K562 (cell line): ENCODE data around the gene ASIC1. TPM values are rescaled to one million over a fixed set of nuclear protein-coding genes. Genes with fewer than 3 reads are reported as not detected.
A peak's percentile ranks its signal among the peaks of the same experiment; 100 is the strongest.

Experiments used
- CBX5 ChIP-seq: IDR thresholded peaks from 2 replicates; pipeline ENCODE4 v1.6.1; 2014; ENCODE audit warnings: low read depth, borderline replicate concordance
- CREB3 ChIP-seq: fragments of 450-650 bp; conservative IDR thresholded peaks from 2 replicates; pipeline ENCODE4 v1.6.1; 2016; ENCODE audit warnings: missing genetic modification characterization, low read depth, mild to moderate bottlenecking, missing compliant biosample characterization, moderate library complexity
- CXXC5 ChIP-seq: fragments of 250-450 bp; sonication (Bioruptor Pico); IDR thresholded peaks from 2 replicates; pipeline ENCODE4 v1.8.0; 2022; ENCODE audit warnings: inconsistent platforms, mild to moderate bottlenecking, moderate library complexity
- DACH1 ChIP-seq: fragments of 450-650 bp; IDR thresholded peaks from 2 replicates; pipeline ENCODE4 v1.6.1; 2018; ENCODE audit not compliant: partially characterized antibody
- E2F8 ChIP-seq: fragments of 450-650 bp; IDR thresholded peaks from 2 replicates; pipeline ENCODE4 v1.7.1; 2018; ENCODE audit warnings: mild to moderate bottlenecking, low read depth; ENCODE audit not compliant: partially characterized antibody
- EP300 ChIP-seq: IDR thresholded peaks from 2 replicates; pipeline ENCODE4 v1.6.1; 2012; ENCODE audit warnings: low read length, improper control_type of control experiment
- HNRNPL ChIP-seq: fragments of 200-400 bp; formaldehyde crosslinking; IDR thresholded peaks from 2 replicates; pipeline ENCODE4 v1.6.1; 2017; ENCODE audit warnings: low read depth, mild to moderate bottlenecking, low read length
- JUND ChIP-seq, 2 experiments: IDR thresholded peaks; 2 replicates in 1 of 2; 3 replicates in 1 of 2; pipeline ENCODE4 v1.6.1; 2011; ENCODE audit warnings: borderline replicate concordance in 2 of 2, low read depth in 2 of 2, low read length in 2 of 2, improper control_type of control experiment in 1 of 2, missing biosample characterization in 1 of 2, missing genetic modification characterization in 1 of 2, missing genetic modification reagents in 1 of 2
- L3MBTL2 ChIP-seq: fragments of 450-650 bp; IDR thresholded peaks from 2 replicates; pipeline ENCODE4 v1.6.1; 2016; ENCODE audit warnings: mild to moderate bottlenecking, moderate library complexity
- LARP7 ChIP-seq: fragments of 450-650 bp; IDR thresholded peaks from 2 replicates; pipeline ENCODE4 v1.6.1; 2016
- MEF2A ChIP-seq: IDR thresholded peaks from 2 replicates; pipeline ENCODE4 v1.6.1; 2011; ENCODE audit warnings: low read depth, mild to moderate bottlenecking, low read length, moderate library complexity; ENCODE audit not compliant: control insufficient read depth
- MEIS2 ChIP-seq: fragments of 450-650 bp; IDR thresholded peaks from 2 replicates; pipeline ENCODE4 v1.6.1; 2014; ENCODE audit warnings: mild to moderate bottlenecking; ENCODE audit not compliant: partially characterized antibody
- NEUROD1 ChIP-seq: fragments of 150-350 bp; IDR thresholded peaks from 2 replicates; pipeline ENCODE4 v1.6.1; 2014; ENCODE audit warnings: borderline replicate concordance, low read length, low read depth; ENCODE audit not compliant: partially characterized antibody
- NR2C2 ChIP-seq, 2 experiments: fragments of 200-800 bp in 1 of 2; sonication (Bioruptor generic) in 1 of 2; sonication (generic) in 1 of 2; formaldehyde crosslinking in 1 of 2; IDR thresholded peaks; 2 replicates each; pipeline versions ENCODE4 v1.6.1 to v1.8.0; 2016 to 2022; ENCODE audit warnings: mild to moderate bottlenecking in 1 of 2, missing compliant biosample characterization in 1 of 2, missing genetic modification characterization in 1 of 2, missing genetic modification reagents in 1 of 2
- PHB2 ChIP-seq: fragments of 450-650 bp; IDR thresholded peaks from 2 replicates; pipeline ENCODE4 v1.6.1; 2017; ENCODE audit warnings: low read depth
- RFX5 ChIP-seq: IDR thresholded peaks from 2 replicates; pipeline ENCODE4 v1.6.1; 2011; ENCODE audit warnings: low read depth, mild to moderate bottlenecking, improper control_type of control experiment, low read length
- TEAD1 ChIP-seq, 2 experiments: fragments of 450-650 bp in 1 of 2; sonication (generic) in 1 of 2; formaldehyde crosslinking; IDR thresholded peaks; 2 replicates each; pipeline versions ENCODE4 v1.4.0 to v1.8.0; 2020 to 2022; ENCODE audit warnings: mild to moderate bottlenecking in 2 of 2, missing genetic modification reagents in 1 of 2
- TEAD4 ChIP-seq, 2 experiments: sonication (generic) in 1 of 2; formaldehyde crosslinking in 1 of 2; IDR thresholded peaks; 2 replicates each; pipeline versions ENCODE4 v1.6.1 to v1.8.0; 2012 to 2022; ENCODE audit warnings: borderline replicate concordance in 1 of 2, inconsistent platforms in 1 of 2, low read length in 1 of 2, mild to moderate bottlenecking in 1 of 2, missing genetic modification reagents in 1 of 2
- TRIM24 ChIP-seq, 2 experiments: fragments of 450-650 bp; IDR thresholded peaks; 2 replicates each; pipeline ENCODE4 v1.6.1; 2016
- ZBTB1 ChIP-seq: sonication (generic); formaldehyde crosslinking; IDR thresholded peaks from 2 replicates; pipeline ENCODE4 v1.8.1; 2023; ENCODE audit warnings: missing genetic modification reagents, low read depth, mild to moderate bottlenecking, borderline replicate concordance
- ZBTB8A ChIP-seq: fragments of 450-650 bp; IDR thresholded peaks from 2 replicates; pipeline ENCODE4 v1.6.1; 2018; ENCODE audit warnings: mild to moderate bottlenecking, moderate library complexity; ENCODE audit not compliant: partially characterized antibody
- ZC3H11A ChIP-seq: IDR thresholded peaks from 2 replicates; pipeline ENCODE4 v1.6.1; 2012; ENCODE audit warnings: low read depth, low read length, improper control_type of control experiment
- ZNF143 ChIP-seq: sonication (generic); formaldehyde crosslinking; IDR thresholded peaks from 2 replicates; pipeline ENCODE4 v1.9.0; 2022; ENCODE audit warnings: mild to moderate bottlenecking, missing genetic modification reagents
- ZNF316 ChIP-seq: fragments of 450-650 bp; IDR thresholded peaks from 2 replicates; pipeline ENCODE4 v1.6.1; 2016
- ZNF589 ChIP-seq: fragments of 200-800 bp; sonication (Bioruptor generic); IDR thresholded peaks from 2 replicates; pipeline ENCODE4 v1.6.1; 2016; ENCODE audit warnings: low read depth, missing genetic modification characterization, missing compliant biosample characterization
- ZZZ3 ChIP-seq: fragments of 450-650 bp; IDR thresholded peaks from 2 replicates; pipeline ENCODE4 v1.6.1; 2016; ENCODE audit warnings: antibody characterized with exemption, mild to moderate bottlenecking, moderate library complexity
- polyA plus RNA-seq, 8 experiments: library from polyadenylated mRNA; depleted of rRNA in 4 of 8; stranded (reverse) in 5 of 8; unstranded in 3 of 8; fragments of >200 nt; fragmentation: Nextera tagmentation in 2 of 8; fragmentation: Illumina TruSeq in 1 of 8; extraction: Ambion mirVana in 2 of 8; extraction: Trizol in 1 of 8; gene quantifications; 2 replicates each; pipeline versions ENCODE4 v1.2.1 to v1.2.3, GENCODE V29; 2011 to 2014; ENCODE audit warnings: inconsistent platforms in 1 of 8, missing spikeins in 1 of 8
- total RNA-seq, 7 experiments: library from RNA; depleted of rRNA in 6 of 7; stranded (reverse); fragments of >200 nt in 6 of 7; fragmentation: Illumina TruSeq in 2 of 7; extraction: Trizol in 2 of 7; gene quantifications; 2 replicates each; pipeline versions ENCODE4 v1.2.1 to v1.2.3, GENCODE V29; 2011 to 2021; ENCODE audit warnings: low replicate concordance in 1 of 7

The ASIC1 gene
- total and polyA plus RNA-seq, 9 of the 15 experiments (the other 6 are each of a cell fraction or from before 2014, with no cell fraction given): 0.01 to 1.7 (median 0.45) TPM

GRCh38 chr12:50110127-50110761, 52.8 kb downstream of the ASIC1 start (continued):
- TF ChIP-seq TEAD1 (CRISPR knock-in tag; IDR thresholded peaks at IDR 0.05): 0 out of 4 replicates have a peak, but pooled peaks of 1 of the 2 experiments have one; percentile 49
- TF ChIP-seq CREB3: 0 out of 2 replicates have a peak, but pooled peaks have one; percentile 43
- no peak for TF ChIP-seq LARP7
- TF ChIP-seq ZC3H11A: no peak
- no peak for TF ChIP-seq ZBTB1 (CRISPR knock-in tag)
- peak; percentile 69 for TF ChIP-seq DACH1
- no peak for TF ChIP-seq E2F8
- no peak for TF ChIP-seq ZNF143 (CRISPR knock-in tag)
- no peak for TF ChIP-seq PHB2
- TF ChIP-seq RFX5: peak; percentile 73
- no peak for TF ChIP-seq TEAD4 (IDR thresholded peaks at IDR 0.05; ENCODE audit: low read length)
- no peak for TF ChIP-seq TEAD4 (CRISPR knock-in tag; IDR thresholded peaks at IDR 0.05; ENCODE audit: borderline replicate concordance)
- TF ChIP-seq ZNF589 (CRISPR knock-in tag): no peak
- no peak for TF ChIP-seq ZZZ3
- no peak for TF ChIP-seq ZBTB8A
- peak in 1 of 2 experiments; percentile 11; a peak in 2 of 4 replicates for TF ChIP-seq TRIM24 (IDR thresholded peaks at IDR 0.05)
- no peak for TF ChIP-seq MEF2A
- TF ChIP-seq MEIS2: peak; percentile 66
- no peak for TF ChIP-seq HNRNPL
- TF ChIP-seq EP300: peak; percentile 31; the same call in 1 of the 2 replicates
- TF ChIP-seq L3MBTL2: no peak
- TF ChIP-seq ZNF316: peak; percentile 77
- no peak for TF ChIP-seq CBX5
- TF ChIP-seq CXXC5 (CRISPR knock-in tag): 0 out of 2 replicates have a peak, but pooled peaks have one; percentile 19
- peak; percentile 42; the same call in 1 of the 2 replicates for TF ChIP-seq JUND (IDR thresholded peaks at IDR 0.05; ENCODE audit: borderline replicate concordance, low read depth, low read length)
- TF ChIP-seq JUND (tag; IDR thresholded peaks at IDR 0.05; ENCODE audit: borderline replicate concordance, low read depth, low read length): no peak; the same call in 2 of the 3 replicates
- TF ChIP-seq NR2C2 (CRISPR knock-in tag; IDR thresholded peaks at IDR 0.05): no peak
- peak; percentile 68; the same call in 1 of the 2 replicates for TF ChIP-seq NR2C2 (tag; IDR thresholded peaks at IDR 0.05)
- TF ChIP-seq NEUROD1: no peak
